CD4-positive, alpha-beta memory T cell (primary cell): ENCODE results near the gene CASS4. TPM values are rescaled to one million over a fixed set of nuclear protein-coding genes. Genes with fewer than 3 reads are reported as not detected.

Experiments
- CTCF ChIA-PET: fragments of 350-600 bp; sonication (Branson Sonifier 250); formaldehyde crosslinking; loops from one replicate; lab custom pipeline; 2021; ENCODE audit warnings: inconsistent platforms; ENCODE audit not compliant: partially characterized antibody; lab: Charles Lee
- POLR2A ChIA-PET: fragments of 350-600 bp; sonication (Branson Sonifier 250); formaldehyde crosslinking; loops from one replicate; lab custom pipeline; 2021; ENCODE audit not compliant: partially characterized antibody; lab: Charles Lee
- DNase-seq, 5 donors: peaks; one replicate each; pipeline versions ENCODE4 v3.0.0 to v3.0.0-alpha.2; 2020 to 2022; ENCODE audit warnings: mixed read lengths in 1 of 5
- H3K27ac ChIP-seq: one replicate; pipeline ENCODE4 v1.7.0; 2013; ENCODE audit warnings: low read depth, low read length
- H3K27me3 ChIP-seq: 2 replicates; pipeline ENCODE4 v1.7.0; 2013; ENCODE audit warnings: mild to moderate bottlenecking, low read length, moderate library complexity; ENCODE audit not compliant: insufficient read depth
- H3K36me3 ChIP-seq: 2 replicates; pipeline ENCODE4 v1.7.0; 2013; ENCODE audit warnings: mild to moderate bottlenecking, low read length, moderate library complexity; ENCODE audit not compliant: insufficient read depth
- H3K4me1 ChIP-seq: 2 replicates; pipeline ENCODE4 v1.7.0; 2013; ENCODE audit warnings: mild to moderate bottlenecking, low read length, moderate library complexity; ENCODE audit not compliant: insufficient read depth
- H3K4me3 ChIP-seq, 2 donors: one replicate each; pipeline ENCODE4 v1.7.0; 2013; ENCODE audit warnings: low read length in 2 of 2, mild to moderate bottlenecking in 1 of 2
- H3K9me3 ChIP-seq, 2 donors: one replicate each; pipeline ENCODE4 v1.7.0; 2013; ENCODE audit warnings: low read length in 2 of 2, control low read depth in 1 of 2; ENCODE audit not compliant: control insufficient read depth in 1 of 2
- H3K27ac Mint-ChIP-seq, 7 donors: one replicate each; pipeline ENCODE4 v1.8.0; 2020 to 2021; ENCODE audit warnings: mixed read lengths in 7 of 7, mild to moderate bottlenecking in 6 of 7, inconsistent platforms in 3 of 7, moderate library complexity in 3 of 7
- H3K27me3 Mint-ChIP-seq, 2 donors: one replicate each; pipeline ENCODE4 v1.8.0; 2020 to 2021; ENCODE audit warnings: mixed read lengths in 2 of 2
- H3K36me3 Mint-ChIP-seq, 2 donors: one replicate each; pipeline ENCODE4 v1.8.0; 2020 to 2021; ENCODE audit warnings: mixed read lengths in 2 of 2, inconsistent platforms in 1 of 2, mild to moderate bottlenecking in 1 of 2
- H3K4me1 Mint-ChIP-seq, 4 donors: one replicate each; pipeline ENCODE4 v1.8.0; 2020 to 2021; ENCODE audit warnings: mixed read lengths in 4 of 4, mild to moderate bottlenecking in 1 of 4
- H3K4me3 Mint-ChIP-seq, 8 donors: one replicate each; pipeline ENCODE4 v1.8.0; 2020 to 2021; ENCODE audit warnings: mixed read lengths in 8 of 8, mild to moderate bottlenecking in 7 of 8, moderate library complexity in 6 of 8, inconsistent platforms in 3 of 8
- H3K9me3 Mint-ChIP-seq, 8 donors: one replicate each; pipeline ENCODE4 v1.8.0; 2020 to 2021; ENCODE audit warnings: mixed read lengths in 8 of 8, mild to moderate bottlenecking in 5 of 8, inconsistent platforms in 3 of 8, moderate library complexity in 1 of 8
- intact Hi-C: fragments of 100-400 bp; cut with micrococcal nuclease; formaldehyde crosslinking; loops from one replicate; pipeline ENCODE4 v1.15.1; 2023
- polyA plus RNA-seq, 2 donors: library from polyadenylated mRNA; unstranded; fragments of 300-500 nt; fragmentation: Illumina TruSeq; gene quantifications; one replicate each; pipeline ENCODE4 v1.2.3, GENCODE V29; 2021
- total RNA-seq, 2 experiments: library from RNA; stranded (reverse); gene quantifications; one replicate each; pipeline ENCODE4 v1.2.3, GENCODE V29; 2021

The CASS4 gene
- total and polyA plus RNA-seq, 4 experiments from 2014 or later, result 3.3 to 10.9 (median 7.9) TPM

GRCh38 chr20:56487216-56487615, 75.2 kb downstream of the CASS4 start:
- Histone ChIP-seq H3K4me3 (no peak overlapping the region), H3K9me3 (no peaks in the 10 kb centered on the region), H3K36me3 (peaks cover 50% of the 10 kb centered on the region), H3K4me1 (peaks cover 17% of the 10 kb centered on the region), H3K27me3 (no peaks in the 10 kb centered on the region), H3K27ac (no peak overlapping the region)
- intact Hi-C loops, result no loop called here
- Mint-ChIP-seq H3K27me3 (no peaks in the 10 kb centered on the region), H3K9me3 (peaks cover 0 to 2% (median 0%) of the 10 kb centered on the region in 8 donors), H3K4me3 (no peak overlapping the region), H3K36me3 (peaks cover 62 to 85% of the 10 kb centered on the region in 2 donors), H3K4me1 (peaks cover 22 to 42% (median 32%) of the 10 kb centered on the region in 4 donors), H3K27ac (no peak overlapping the region)
- ChIA-PET POLR2A (no interaction called here), CTCF (no interaction called here)
- no peak for DNase-seq

- ChIA-PET POLR2A (no interaction called here), CTCF (no interaction called here)
- Histone ChIP-seq H3K4me1 (peaks cover 7% of the 10 kb centered on the region), H3K27me3 (no peaks in the 10 kb centered on the region), H3K4me3 (no peak overlapping the region), H3K27ac (no peak overlapping the region), H3K9me3 (no peaks in the 10 kb centered on the region), H3K36me3 (peaks cover 50% of the 10 kb centered on the region)
- H3K27me3 Mint-ChIP-seq, result no peaks in the 10 kb centered on the region
- peaks cover 0 to 2% (median 0%) of the 10 kb centered on the region in 8 donors for H3K9me3 Mint-ChIP-seq
- H3K36me3 Mint-ChIP-seq, result peaks cover 69 to 88% of the 10 kb centered on the region in 2 donors
- H3K4me1 Mint-ChIP-seq, result peaks cover 16 to 31% (median 22%) of the 10 kb centered on the region in 4 donors
- no peak for DNase-seq
- peak overlapping the region in 1 of 7 donors; percentile 43 for H3K27ac Mint-ChIP-seq
- H3K4me3 Mint-ChIP-seq, result no peak overlapping the region
- intact Hi-C loops, result no loop called here
Measured at GRCh38 chr20:56488566-56488965, 76.5 kb downstream of the CASS4 start.

GRCh38 chr20:56501116-56501515, 89.1 kb downstream of the CASS4 start:
- POLR2A ChIA-PET, result no interaction called here
- intact Hi-C loops, result no loop called here
- Histone ChIP-seq H3K36me3 (no peaks in the 10 kb centered on the region), H3K9me3 (no peaks in the 10 kb centered on the region), H3K4me3 (no peak overlapping the region), H3K4me1 (no peaks in the 10 kb centered on the region), H3K27ac (no peak overlapping the region), H3K27me3 (no peaks in the 10 kb centered on the region)
- H3K27ac Mint-ChIP-seq, result peak overlapping the region in 1 of 7 donors; percentile 52
- no peaks in the 10 kb centered on the region for H3K27me3 Mint-ChIP-seq
- H3K4me3 Mint-ChIP-seq, result no peak overlapping the region
- DNase-seq, result no peak
- H3K9me3 Mint-ChIP-seq, result peaks cover 0 to 5% (median 0%) of the 10 kb centered on the region in 8 donors
- H3K4me1 Mint-ChIP-seq, result peaks cover 4 to 26% (median 11%) of the 10 kb centered on the region in 4 donors
- CTCF ChIA-PET, result no interaction called here
- peaks cover 22 to 32% of the 10 kb centered on the region in 2 donors for H3K36me3 Mint-ChIP-seq

GRCh38 chr20:56503916-56504315, 91.9 kb downstream of the CASS4 start:
- ChIA-PET POLR2A (no interaction called here), CTCF (no interaction called here)
- Mint-ChIP-seq H3K27me3 (no peaks in the 10 kb centered on the region), H3K4me3 (no peak overlapping the region), H3K4me1 (peaks cover 4 to 20% (median 9%) of the 10 kb centered on the region in 4 donors), H3K9me3 (no peaks in the 10 kb centered on the region), H3K27ac (peak overlapping the region in 2 of 7 donors; percentile 18 to 30), H3K36me3 (peaks cover 3 to 19% of the 10 kb centered on the region in 2 donors)
- intact Hi-C loops, result no loop called here
- Histone ChIP-seq H3K27me3 (no peaks in the 10 kb centered on the region), H3K4me1 (no peaks in the 10 kb centered on the region), H3K36me3 (no peaks in the 10 kb centered on the region), H3K9me3 (no peaks in the 10 kb centered on the region), H3K27ac (no peak overlapping the region), H3K4me3 (no peak overlapping the region)
- DNase-seq, result no peak

GRCh38 chr20:56504373-56505005, 92.4 kb downstream of the CASS4 start:
- no peaks in the 10 kb centered on the region for H3K9me3 Mint-ChIP-seq
- H3K4me1 ChIP-seq, result no peaks in the 10 kb centered on the region
- H3K27me3 ChIP-seq, result no peaks in the 10 kb centered on the region
- peak overlapping the region in 4 of 7 donors; percentile 11 to 70 (median 22) for H3K27ac Mint-ChIP-seq
- ChIA-PET POLR2A (no interaction called here), CTCF (no interaction called here)
- no peak overlapping the region for H3K27ac ChIP-seq
- H3K4me3 Mint-ChIP-seq, result no peak overlapping the region
- peak in 2 of 5 donors; percentile 4 for DNase-seq
- H3K4me1 Mint-ChIP-seq, result peaks cover 4 to 20% (median 9%) of the 10 kb centered on the region in 4 donors
- H3K36me3 ChIP-seq, result no peaks in the 10 kb centered on the region
- no peak overlapping the region for H3K4me3 ChIP-seq
- H3K36me3 Mint-ChIP-seq, result peaks cover 3 to 19% of the 10 kb centered on the region in 2 donors
- H3K27me3 Mint-ChIP-seq, result no peaks in the 10 kb centered on the region
- H3K9me3 ChIP-seq, result no peaks in the 10 kb centered on the region
- intact Hi-C loops, result no loop called here

GRCh38 chr20:56506103-56506502, 94.0 kb downstream of the CASS4 start:
- Histone ChIP-seq H3K27ac (no peak overlapping the region), H3K27me3 (no peaks in the 10 kb centered on the region), H3K9me3 (no peaks in the 10 kb centered on the region), H3K36me3 (no peaks in the 10 kb centered on the region), H3K4me1 (no peaks in the 10 kb centered on the region), H3K4me3 (no peak overlapping the region)
- Mint-ChIP-seq H3K4me3 (no peak overlapping the region), H3K36me3 (peaks cover 3 to 22% of the 10 kb centered on the region in 2 donors), H3K27ac (no peak overlapping the region), H3K27me3 (no peaks in the 10 kb centered on the region), H3K4me1 (peaks cover 4 to 20% (median 9%) of the 10 kb centered on the region in 4 donors), H3K9me3 (no peaks in the 10 kb centered on the region)
- no peak for DNase-seq
- intact Hi-C loops, result no loop called here
- CTCF ChIA-PET, result interaction anchor here (1.6 kb wide), 1 partner anchor 106 kb away, joined by 5 read pairs; no protein-coding TSS in a partner anchor
- POLR2A ChIA-PET, result no interaction called here
